ENCODE results near the gene CNNM4.

CNNM4 gene

DNA sequence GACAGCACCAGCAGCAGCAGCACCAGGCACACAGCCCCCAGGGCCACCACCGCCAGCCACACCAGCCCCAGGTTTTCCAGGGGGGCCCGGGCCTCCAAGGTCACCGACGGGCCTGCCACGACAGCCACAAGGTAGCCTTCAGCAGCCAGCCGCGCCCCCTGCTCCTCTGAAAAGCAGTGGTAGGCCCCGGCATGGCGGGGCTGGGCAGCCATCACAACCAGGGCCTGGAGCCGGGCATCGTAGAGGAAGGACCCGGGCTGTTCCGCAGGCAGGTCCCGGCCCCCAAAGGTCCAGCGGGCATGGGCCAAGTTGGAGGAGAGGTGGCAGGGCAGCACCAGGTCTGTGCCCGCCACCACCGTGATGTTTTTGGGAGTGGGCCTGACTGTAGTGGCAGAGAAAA, 100.4 kb downstream of the CNNM4 start:
- ATAC-seq = no peak

Data from activated CD4-positive, CD25-positive, alpha-beta regulatory T cell treated with anti-CD3 and anti-CD28 coated beads, Interleukin-2, amount 50 U/mL, for 24 hours (primary cell).